ENCODE results near the gene PCYT2. TPM values are rescaled to one million over a fixed set of nuclear protein-coding genes. Genes with fewer than 3 reads are reported as not detected.

Gene PCYT2
- total RNA-seq, 1 donor from 2014 or later, result 46.8 TPM

DNA sequence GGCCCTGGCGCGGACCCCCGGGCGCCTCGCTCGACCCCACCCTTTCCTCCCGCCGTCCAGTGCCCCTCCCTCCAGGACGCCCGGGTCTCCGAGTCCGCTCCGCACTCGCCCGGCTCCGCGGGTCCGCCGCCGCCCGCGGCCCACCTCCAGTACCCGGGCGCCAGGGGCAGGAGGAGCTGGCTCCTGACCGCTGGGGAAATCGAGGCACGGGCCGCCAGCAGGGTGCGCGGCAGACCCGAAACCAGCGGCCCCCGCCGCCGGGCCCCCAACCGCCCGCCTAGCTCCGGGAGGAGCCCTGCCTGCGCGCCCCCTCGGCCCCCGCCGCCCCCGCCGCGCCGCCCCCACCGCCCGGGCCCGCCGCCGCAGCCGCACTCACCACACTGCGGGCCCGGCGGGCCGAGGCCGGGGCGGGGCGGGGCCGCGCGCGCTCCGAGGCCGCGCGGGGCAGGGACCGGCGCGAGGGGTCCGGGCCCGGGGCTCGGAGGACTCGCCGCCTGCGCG, 16.0 kb upstream of the PCYT2 start:
- DNase-seq (ENCODE audit: extremely low spot score, unreplicated experiment), result no peak
- Mint-ChIP-seq H3K4me3 (no peak overlapping the region), H3K9me3 (no peaks in the 10 kb centered on the region), H3K36me3 (peaks cover 1% of the 10 kb centered on the region), H3K27me3 (no peaks in the 10 kb centered on the region), H3K27ac (peak overlapping the region; percentile 39), H3K4me1 (ENCODE audit: unreplicated experiment) (peaks cover 18% of the 10 kb centered on the region)
- TF ChIP-seq CTCF (conservative IDR thresholded peaks at IDR 0.05), result no peak

DNA sequence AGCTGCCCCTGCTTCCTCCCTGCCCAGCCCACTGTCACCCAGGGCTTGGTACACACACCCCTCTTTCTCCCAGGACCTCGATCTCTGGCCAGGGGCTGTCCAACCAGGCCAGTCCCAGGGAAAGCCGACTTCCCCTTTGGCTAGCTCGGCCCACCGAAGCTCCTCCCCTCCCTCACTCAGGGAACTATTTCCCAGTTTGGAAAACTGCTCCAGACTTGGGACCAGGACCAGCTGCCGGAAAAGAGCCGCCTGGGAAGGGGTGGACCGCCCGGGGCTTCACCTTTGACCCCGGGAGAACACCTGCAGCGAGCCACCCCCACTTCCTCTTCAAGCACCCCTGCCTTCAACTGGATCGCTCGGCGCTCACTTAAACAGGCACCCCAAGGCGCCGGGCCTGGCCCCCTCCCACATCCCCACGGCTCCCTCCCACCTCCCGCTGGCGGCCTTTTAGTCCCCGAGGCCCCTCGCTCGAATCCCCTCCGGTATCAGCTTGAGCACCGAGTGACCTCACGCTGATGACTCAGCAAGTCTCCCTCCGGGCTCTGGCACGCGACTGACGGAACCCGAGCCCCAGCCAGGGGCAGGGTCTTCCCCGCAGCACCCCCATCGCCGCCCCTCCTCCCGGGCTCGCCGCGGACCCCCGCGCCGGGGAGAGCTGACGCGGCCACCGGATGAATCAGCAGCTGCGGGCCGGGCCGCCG, 15.4 kb upstream of the PCYT2 start:
- Mint-ChIP-seq H3K4me3 (peak overlapping the region; percentile 88), H3K27ac (peak overlapping the region; percentile 97), H3K4me1 (ENCODE audit: unreplicated experiment) (peaks cover 16% of the 10 kb centered on the region), H3K27me3 (no peaks in the 10 kb centered on the region), H3K36me3 (peaks cover 4% of the 10 kb centered on the region), H3K9me3 (no peaks in the 10 kb centered on the region)
- DNase-seq (ENCODE audit: extremely low spot score, unreplicated experiment), result no peak
- TF ChIP-seq CTCF (conservative IDR thresholded peaks at IDR 0.05), result no peak

DNA sequence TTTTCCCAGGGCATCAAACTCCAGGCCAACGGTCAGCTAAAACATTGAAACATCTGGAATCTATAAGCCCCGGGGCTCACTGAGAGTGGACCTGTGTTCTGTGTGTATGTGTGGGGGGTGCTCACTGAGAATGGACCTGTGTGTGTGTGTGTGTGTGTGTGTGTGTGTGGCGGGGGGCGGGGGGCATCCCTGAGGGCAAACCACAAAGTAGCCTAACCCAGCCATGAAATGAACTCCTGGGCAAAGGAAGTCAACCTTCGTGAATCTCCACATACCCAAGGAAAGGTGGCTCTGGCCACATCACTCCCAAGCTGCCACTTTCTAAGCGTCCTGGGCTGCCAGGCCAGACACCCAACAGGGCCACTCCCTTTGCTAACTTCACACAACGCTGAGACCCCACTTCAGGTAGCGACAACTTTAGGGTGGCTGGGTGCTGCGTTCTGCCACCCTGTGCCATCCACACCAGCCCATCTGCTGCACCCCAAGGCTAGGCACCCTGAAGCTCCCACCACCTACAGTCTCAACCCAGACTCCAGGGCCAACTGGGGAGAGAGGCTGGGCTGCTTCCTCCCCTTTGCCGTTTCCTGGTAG, 14.8 kb upstream of the PCYT2 start:
- no peak for TF ChIP-seq CTCF (conservative IDR thresholded peaks at IDR 0.05)
- peaks cover 4% of the 10 kb centered on the region for H3K36me3 Mint-ChIP-seq
- H3K4me1 Mint-ChIP-seq (ENCODE audit: unreplicated experiment), result peaks cover 16% of the 10 kb centered on the region
- DNase-seq (ENCODE audit: extremely low spot score, unreplicated experiment), result no peak
- peak overlapping the region; percentile 88 for H3K4me3 Mint-ChIP-seq
- H3K27me3 Mint-ChIP-seq, result no peaks in the 10 kb centered on the region
- H3K27ac Mint-ChIP-seq, result peak overlapping the region; percentile 97
- no peaks in the 10 kb centered on the region for H3K9me3 Mint-ChIP-seq

DNA sequence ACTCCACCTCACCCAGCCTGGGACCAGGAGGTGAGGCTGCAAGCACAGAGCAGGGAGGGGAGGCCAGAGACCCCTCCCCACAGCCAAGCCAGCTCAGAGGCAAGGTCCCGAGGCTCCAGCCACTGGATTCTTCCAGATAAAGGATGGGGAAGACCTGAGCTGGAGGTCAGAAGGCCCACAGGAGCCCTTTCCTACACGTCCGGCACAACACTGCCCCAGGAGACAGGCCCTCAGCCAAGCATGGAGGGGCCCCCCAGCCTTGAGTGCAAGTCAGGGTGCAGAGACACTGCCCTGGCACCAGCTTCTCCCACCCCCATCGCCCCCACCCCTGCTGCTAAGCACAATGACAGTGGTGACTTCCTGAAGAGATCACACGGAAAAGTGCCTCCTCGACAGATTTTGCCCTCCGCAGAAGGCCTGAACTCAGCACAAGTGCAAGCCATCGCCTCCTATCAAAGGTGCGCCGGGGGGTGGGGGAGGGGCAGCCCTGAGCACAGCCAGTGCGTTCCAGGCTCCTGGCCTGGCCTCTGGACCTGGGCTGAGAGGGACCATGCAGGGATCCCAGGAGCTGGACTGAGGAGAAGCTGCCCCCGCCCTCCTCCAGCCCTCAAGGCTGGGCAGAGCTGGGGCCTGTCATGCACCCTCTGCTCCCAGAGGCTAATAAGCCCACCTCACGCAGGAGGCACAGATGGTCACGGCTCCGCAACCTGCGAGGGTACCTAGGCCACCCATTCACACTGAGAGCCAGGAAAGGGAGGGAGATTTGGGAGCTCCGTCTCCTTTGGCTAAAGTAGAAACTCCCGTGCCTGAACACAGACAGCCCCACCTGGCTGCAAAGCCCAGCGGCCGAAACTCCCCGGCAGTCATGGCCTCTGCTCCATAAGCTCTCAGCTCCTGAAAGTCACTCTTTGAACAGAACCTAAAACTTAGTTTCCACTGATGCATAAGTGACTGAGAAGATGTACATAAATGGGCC, 13.6 kb upstream of the PCYT2 start:
- peaks cover 4% of the 10 kb centered on the region for H3K36me3 Mint-ChIP-seq
- peak overlapping the region; percentile 97 for H3K27ac Mint-ChIP-seq
- H3K4me1 Mint-ChIP-seq (ENCODE audit: unreplicated experiment), result peaks cover 16% of the 10 kb centered on the region
- peak overlapping the region; percentile 88 for H3K4me3 Mint-ChIP-seq
- H3K9me3 Mint-ChIP-seq, result no peaks in the 10 kb centered on the region
- TF ChIP-seq CTCF (conservative IDR thresholded peaks at IDR 0.05), result no peak
- no peaks in the 10 kb centered on the region for H3K27me3 Mint-ChIP-seq
- DNase-seq (ENCODE audit: extremely low spot score, unreplicated experiment), result no peak
